Erythroblast (primary cell): ENCODE results near the gene TLR1.

ENCODE experiments used
- GATA1 ChIP-seq: IDR thresholded peaks from 2 replicates; pipeline ENCODE4 v1.6.1; 2011; ENCODE audit warnings: low read depth, mild to moderate bottlenecking, control low read depth, low read length, moderate library complexity
- POLR2A ChIP-seq: IDR thresholded peaks from 2 replicates; pipeline ENCODE4 v1.6.1; 2011; ENCODE audit warnings: mild to moderate bottlenecking, low read length

- TF ChIP-seq POLR2A (no peak), GATA1 (no peak)
Measured at GRCh38 chr4:38811297-38811696, 6.7 kb upstream of the TLR1 start.
